GM23338 (cell line): Measurements from ENCODE around the gene TTC9C. TPM values are rescaled to one million over a fixed set of nuclear protein-coding genes. Genes with fewer than 3 reads are reported as not detected.

Experiments used
- ATAC-seq: fragments of 200-7000 bp; cut with Tn5 transposase; 3 replicates; pipeline ENCODE4 v1.9.1; 2020
- DNase-seq: peaks from one replicate; pipeline ENCODE4 v3.0.0-alpha.2; 2015; ENCODE audit warnings: low spot score
- H2AFZ ChIP-seq: fragments of 200-600 bp; sonication (generic); 2 replicates; pipeline ENCODE4 v1.8.0; 2016; ENCODE audit warnings: antibody characterized with exemption, mild to moderate bottlenecking, moderate library complexity
- H3F3A ChIP-seq: fragments of 200-600 bp; sonication (generic); replicated peaks from 2 replicates; pipeline ENCODE4 v1.8.0; 2017; ENCODE audit warnings: antibody characterized with exemption, mixed run types, low read depth
- H3K27ac ChIP-seq: fragments of 200-600 bp; sonication (generic); 2 replicates; pipeline ENCODE4 v1.6.1; 2016; ENCODE audit warnings: low read depth
- H3K27me3 ChIP-seq: fragments of 200-600 bp; sonication (generic); 2 replicates; pipeline ENCODE4 v1.8.0; 2016; ENCODE audit warnings: mild to moderate bottlenecking, mixed run types, moderate library complexity; ENCODE audit not compliant: insufficient read depth
- H3K36me3 ChIP-seq: fragments of 200-600 bp; sonication (generic); 2 replicates; pipeline ENCODE4 v1.8.0; 2016; ENCODE audit warnings: mild to moderate bottlenecking; ENCODE audit not compliant: insufficient read depth
- H3K4me1 ChIP-seq: fragments of 200-600 bp; sonication (generic); 2 replicates; pipeline ENCODE4 v1.8.0; 2016; ENCODE audit warnings: mild to moderate bottlenecking, moderate library complexity; ENCODE audit not compliant: insufficient read depth
- H3K4me2 ChIP-seq: fragments of 200-600 bp; sonication (generic); 2 replicates; pipeline ENCODE4 v1.7.1; 2017; ENCODE audit warnings: mixed run types
- H3K4me3 ChIP-seq: fragments of 200-600 bp; sonication (generic); 2 replicates; pipeline ENCODE4 v1.6.1; 2016; ENCODE audit warnings: mixed run types
- H3K79me2 ChIP-seq: fragments of 200-600 bp; sonication (generic); replicated peaks from 2 replicates; pipeline ENCODE4 v1.8.0; 2017; ENCODE audit warnings: mild to moderate bottlenecking; ENCODE audit not compliant: insufficient read depth
- H3K9me2 ChIP-seq: fragments of 200-600 bp; sonication (generic); 2 replicates; pipeline ENCODE4 v1.8.0; 2017; ENCODE audit not compliant: insufficient read depth
- H4K20me1 ChIP-seq: fragments of 200-600 bp; sonication (generic); replicated peaks from 2 replicates; pipeline ENCODE4 v1.8.0; 2017; ENCODE audit warnings: mild to moderate bottlenecking; ENCODE audit not compliant: insufficient read depth
- H3K27ac Mint-ChIP-seq: 2 replicates; pipeline ENCODE4 v1.8.0; 2020; ENCODE audit warnings: inconsistent platforms, mild to moderate bottlenecking, moderate library complexity, mixed read lengths
- H3K27me3 Mint-ChIP-seq: 3 replicates; pipeline ENCODE4 v1.8.0; 2022; ENCODE audit warnings: low read depth, mild to moderate bottlenecking, moderate library complexity, mixed read lengths, inconsistent platforms; ENCODE audit not compliant: insufficient read depth, poor library complexity
- H3K36me3 Mint-ChIP-seq: 3 replicates; pipeline ENCODE4 v1.8.0; 2021; ENCODE audit warnings: low read depth, mild to moderate bottlenecking, inconsistent platforms, moderate library complexity, mixed read lengths
- H3K4me1 Mint-ChIP-seq: 3 replicates; pipeline ENCODE4 v1.8.0; 2020; ENCODE audit warnings: mild to moderate bottlenecking, inconsistent platforms, mixed read lengths
- H3K4me3 Mint-ChIP-seq: 3 replicates; pipeline ENCODE4 v1.8.0; 2021; ENCODE audit warnings: moderate library complexity, mild to moderate bottlenecking, inconsistent platforms, mixed read lengths
- H3K9me3 Mint-ChIP-seq: 3 replicates; pipeline ENCODE4 v1.8.0; 2020; ENCODE audit warnings: moderate library complexity, mild to moderate bottlenecking, inconsistent platforms, mixed read lengths
- CREB1 ChIP-seq: fragments of 250-450 bp; sonication (Bioruptor Pico); IDR thresholded peaks from 2 replicates; pipeline ENCODE4 v1.5.0; 2020; ENCODE audit warnings: low read depth, mild to moderate bottlenecking, moderate library complexity
- CTCF ChIP-seq, 2 experiments: fragments of 200-600 bp in 1 of 2; sonication (generic) in 1 of 2; conservative IDR thresholded peaks; 2 replicates each; pipeline versions ENCODE4 v1.5.1 to v1.6.1; 2016 to 2017; ENCODE audit warnings: antibody characterized with exemption in 2 of 2, low read depth in 2 of 2, mild to moderate bottlenecking in 2 of 2, moderate library complexity in 1 of 2
- ETS1 ChIP-seq: IDR thresholded peaks from 2 replicates; pipeline ENCODE4 v1.6.1; 2016; ENCODE audit warnings: antibody characterized with exemption
- EZH2 ChIP-seq: fragments of 200-600 bp; sonication (generic); IDR thresholded peaks from one replicate; pipeline ENCODE4 v1.8.0; 2017; ENCODE audit warnings: antibody characterized with exemption, mild to moderate bottlenecking, low read depth; ENCODE audit not compliant: unreplicated experiment
- EZH2phosphoT487 ChIP-seq: fragments of 200-600 bp; sonication (generic); IDR thresholded peaks from one replicate; pipeline ENCODE4 v1.8.1; 2018; ENCODE audit warnings: antibody characterized with exemption; ENCODE audit not compliant: unreplicated experiment
- JUNB ChIP-seq: IDR thresholded peaks from one replicate; pipeline ENCODE4 v1.6.1; 2016; ENCODE audit warnings: antibody characterized with exemption; ENCODE audit not compliant: unreplicated experiment
- NANOG ChIP-seq: IDR thresholded peaks from 2 replicates; pipeline ENCODE4 v1.6.1; 2016; ENCODE audit warnings: antibody characterized with exemption, borderline replicate concordance
- POLR2AphosphoS5 ChIP-seq: IDR thresholded peaks from 2 replicates; pipeline ENCODE4 v1.6.1; 2016; ENCODE audit warnings: antibody characterized with exemption, low read depth
- REST ChIP-seq: IDR thresholded peaks from one replicate; pipeline ENCODE4 v1.6.1; 2018; ENCODE audit warnings: antibody characterized with exemption; ENCODE audit not compliant: unreplicated experiment
- STAT1 ChIP-seq: IDR thresholded peaks from one replicate; pipeline ENCODE4 v1.6.1; 2016; ENCODE audit warnings: antibody characterized with exemption; ENCODE audit not compliant: unreplicated experiment
- ZNF114 ChIP-seq: fragments of 250-450 bp; sonication (Bioruptor Pico); IDR thresholded peaks from 2 replicates; pipeline ENCODE4 v1.5.0; 2020; ENCODE audit warnings: mild to moderate bottlenecking, moderate library complexity
- ZNF331 ChIP-seq: fragments of 250-450 bp; sonication (Bioruptor Pico); IDR thresholded peaks from 2 replicates; pipeline ENCODE4 v1.5.0; 2020; ENCODE audit warnings: low read depth, mild to moderate bottlenecking, moderate library complexity
- ZNF462 ChIP-seq: fragments of 250-450 bp; sonication (Bioruptor Pico); IDR thresholded peaks from 2 replicates; pipeline ENCODE4 v1.5.0; 2020; ENCODE audit warnings: mild to moderate bottlenecking, moderate library complexity
- polyA plus RNA-seq: library from polyadenylated mRNA; unstranded; fragments of >200 nt; fragmentation: Nextera tagmentation; extraction: Ambion mirVana; gene quantifications from 2 replicates; pipeline ENCODE4 v1.2.1, GENCODE V29; 2016
- total RNA-seq: library from RNA; depleted of rRNA; stranded (reverse); fragments of >200 nt; shearing (Covaris generic); gene quantifications from 2 replicates; pipeline ENCODE4 v1.2.3, GENCODE V29; 2014

TTC9C gene
- total and polyA plus RNA-seq, 2 experiments from 2014 or later: 27.5 to 42.0 TPM

- Mint-ChIP-seq H3K36me3 (peaks cover 45% of the 10 kb centered on the region), H3K4me1 (peaks cover 8% of the 10 kb centered on the region), H3K27me3 (peaks cover 12% of the 10 kb centered on the region), H3K4me3 (no peak overlapping the region), H3K27ac (no peak overlapping the region), H3K9me3 (no peaks in the 10 kb centered on the region)
- DNase-seq (no peak), ATAC-seq (no peak)
- peaks cover 34% of the 10 kb centered on the region for H4K20me1 ChIP-seq
- no peak for TF ChIP-seq ETS1
- no peak for TF ChIP-seq NANOG
- TF ChIP-seq EZH2: no peak
- no peak for TF ChIP-seq STAT1
- no peak for TF ChIP-seq CREB1
- no peak for TF ChIP-seq CTCF (conservative IDR thresholded peaks at IDR 0.05; ENCODE audit: low read depth in 2 of 2)
- no peak for TF ChIP-seq REST
- TF ChIP-seq EZH2phosphoT487: no peak
- TF ChIP-seq ZNF331: no peak
- TF ChIP-seq JUNB: no peak
- no peak for TF ChIP-seq ZNF114 (CRISPR knock-in tag)
- TF ChIP-seq POLR2AphosphoS5: no peak
- no peak for TF ChIP-seq ZNF462 (CRISPR knock-in tag)
- no peak overlapping the region for H3K4me3 ChIP-seq
- H3K27me3 ChIP-seq: no peaks in the 10 kb centered on the region
- peak overlapping the region; percentile 2 for H3K27ac ChIP-seq
- no peak overlapping the region for H2AFZ ChIP-seq
- H3K9me2 ChIP-seq: no peaks in the 10 kb centered on the region
- no peak overlapping the region for H3K4me2 ChIP-seq
- peaks cover 40% of the 10 kb centered on the region for H3K79me2 ChIP-seq
- H3F3A ChIP-seq: peaks cover 30% of the 10 kb centered on the region
- H3K36me3 ChIP-seq: peaks cover 32% of the 10 kb centered on the region
- no peaks in the 10 kb centered on the region for H3K4me1 ChIP-seq
These were observed 19.3 kb downstream of the TTC9C start for GRCh38 chr11:62747475-62748160.
